PC-3 (cell line): ENCODE data around the gene HAO2. TPM values are rescaled to one million over a fixed set of nuclear protein-coding genes. Genes with fewer than 3 reads are reported as not detected.

ENCODE experiments used
- ATAC-seq: fragments of 200-7000 bp; cut with Tn5 transposase; 2 replicates; pipeline ENCODE4 v1.9.1; 2020; ENCODE audit warnings: mild to moderate bottlenecking, moderate library complexity
- BruUV-seq: library from RNA; stranded (reverse); fragments of 400-500 nt; replicated peaks from 2 replicates; lab custom pipeline; 2021; lab: Mats Ljungman, UMichigan
- CTCF ChIA-PET: fragments of 300-600 bp; sonication (Branson Sonifier 250); formaldehyde crosslinking; loops from one replicate; lab custom pipeline; 2022; ENCODE audit warnings: antibody characterized with exemption; lab: Charles Lee
- POLR2A ChIA-PET: fragments of 300-600 bp; sonication (Branson Sonifier 250); formaldehyde crosslinking; loops from one replicate; lab custom pipeline; 2022; ENCODE audit warnings: antibody characterized with exemption; ENCODE audit not compliant: unreplicated experiment; lab: Charles Lee
- DNase-seq: peaks from one replicate; pipeline ENCODE4 v3.0.0-alpha.2; 2015
- H2AFZ ChIP-seq: fragments of 300-600 bp; sonication (generic); 2 replicates; pipeline ENCODE4 v1.6.0; 2016; ENCODE audit warnings: antibody characterized with exemption, low read length
- H3F3A ChIP-seq: fragments of 300-600 bp; sonication (generic); one replicate; pipeline ENCODE4 v1.6.0; 2017; ENCODE audit warnings: antibody characterized with exemption, low read length, control low read depth, mild to moderate bottlenecking; ENCODE audit not compliant: unreplicated experiment
- H3K27ac ChIP-seq: fragments of 300-600 bp; sonication (generic); 2 replicates; pipeline ENCODE4 v1.5.1; 2016; ENCODE audit warnings: mild to moderate bottlenecking, low read length
- H3K27me3 ChIP-seq: fragments of 300-600 bp; sonication (generic); 2 replicates; pipeline ENCODE4 v1.6.1; 2016; ENCODE audit warnings: low read length, mixed read lengths
- H3K36me3 ChIP-seq: fragments of 300-600 bp; sonication (generic); 2 replicates; pipeline ENCODE4 v1.6.1; 2016; ENCODE audit warnings: low read depth, mixed run types, low read length, mixed read lengths
- H3K4me1 ChIP-seq: fragments of 300-600 bp; sonication (generic); 2 replicates; pipeline ENCODE4 v1.5.1; 2016; ENCODE audit warnings: low read length; ENCODE audit not compliant: insufficient read depth
- H3K4me2 ChIP-seq: fragments of 300-600 bp; sonication (generic); 2 replicates; pipeline ENCODE4 v1.6.0; 2016; ENCODE audit warnings: low read length
- H3K4me3 ChIP-seq: fragments of 300-600 bp; sonication (generic); 2 replicates; pipeline ENCODE4 v1.5.1; 2016; ENCODE audit warnings: mild to moderate bottlenecking, low read length, mixed read lengths
- H3K79me2 ChIP-seq: fragments of 300-600 bp; sonication (generic); 2 replicates; pipeline ENCODE4 v1.6.1; 2017; ENCODE audit warnings: low read length, mixed read lengths
- H3K9ac ChIP-seq: fragments of 300-600 bp; sonication (generic); 2 replicates; pipeline ENCODE4 v1.6.0; 2016; ENCODE audit warnings: mild to moderate bottlenecking, low read length
- H3K9me2 ChIP-seq: fragments of 300-600 bp; sonication (generic); replicated peaks from 2 replicates; pipeline ENCODE4 v1.6.1; 2016; ENCODE audit warnings: mixed run types, low read length, mixed read lengths
- H3K9me3 ChIP-seq: fragments of 300-600 bp; sonication (generic); 2 replicates; pipeline ENCODE4 v1.6.1; 2016; ENCODE audit warnings: low read length, mixed read lengths
- H4K20me1 ChIP-seq: fragments of 300-600 bp; sonication (generic); 2 replicates; pipeline ENCODE4 v1.6.1; 2016; ENCODE audit warnings: low read length, mixed read lengths
- CTCF ChIP-seq: fragments of 300-600 bp; sonication (generic); conservative IDR thresholded peaks from 2 replicates; pipeline ENCODE4 v1.5.1; 2017; ENCODE audit warnings: antibody characterized with exemption, low read depth, mild to moderate bottlenecking, low read length
- EZH2 ChIP-seq: fragments of 300-600 bp; sonication (generic); IDR thresholded peaks from one replicate; pipeline ENCODE4 v1.6.1; 2017; ENCODE audit warnings: antibody characterized with exemption, mild to moderate bottlenecking, low read length; ENCODE audit not compliant: unreplicated experiment
- EZH2phosphoT487 ChIP-seq: fragments of 300-600 bp; sonication (generic); IDR thresholded peaks from 2 replicates; pipeline ENCODE4 v1.6.1; 2018; ENCODE audit warnings: mild to moderate bottlenecking, antibody characterized with exemption, low read length, borderline replicate concordance
- intact Hi-C: fragments of 100-400 bp; cut with micrococcal nuclease; formaldehyde crosslinking; loops from 2 replicates; pipeline ENCODE4 v1.9.0; 2023
- total RNA-seq: library from RNA; depleted of rRNA; stranded (reverse); fragments of >200 nt; gene quantifications from 2 replicates; pipeline ENCODE4 v1.2.3, GENCODE V29; 2014

The HAO2 gene
- total RNA-seq, 1 experiment from 2014 or later = not detected

GRCh38 chr1:119361620-119362344 is 6.8 kb upstream of the HAO2 start:
- H3K4me2 ChIP-seq = no peak overlapping the region
- no peak overlapping the region for H2AFZ ChIP-seq
- DNase-seq (no peak), ATAC-seq (no peak)
- H3K36me3 ChIP-seq = no peaks in the 10 kb centered on the region
- intact Hi-C loops = loop anchor here (10.0 kb wide), 1 partner anchor 347 kb away; no protein-coding TSS in a partner anchor
- H3K79me2 ChIP-seq = no peaks in the 10 kb centered on the region
- H3K4me3 ChIP-seq = no peak overlapping the region
- no peaks in the 10 kb centered on the region for H3K9me2 ChIP-seq
- no peaks in the 10 kb centered on the region for H3K9me3 ChIP-seq
- peaks cover 23% of the 10 kb centered on the region for H3K27me3 ChIP-seq
- H3F3A ChIP-seq = no peaks in the 10 kb centered on the region
- POLR2A ChIA-PET = no interaction called here
- no peak for TF ChIP-seq EZH2phosphoT487
- TF ChIP-seq EZH2 = no peak
- no peak for TF ChIP-seq CTCF
- H3K9ac ChIP-seq = no peak overlapping the region
- CTCF ChIA-PET = no interaction called here
- no TSS peak for BruUV-seq
- no peaks in the 10 kb centered on the region for H4K20me1 ChIP-seq
- no peak overlapping the region for H3K27ac ChIP-seq
- H3K4me1 ChIP-seq = peaks cover 8% of the 10 kb centered on the region; the same call in 1 of the 2 replicates

GRCh38 chr1:119363162-119363561 is 5.4 kb upstream of the HAO2 start:
- Histone ChIP-seq H3K9ac (no peak overlapping the region), H3F3A (no peaks in the 10 kb centered on the region), H3K79me2 (no peaks in the 10 kb centered on the region), H3K27ac (no peak overlapping the region), H3K4me3 (no peak overlapping the region), H3K9me3 (no peaks in the 10 kb centered on the region), H3K4me2 (no peak overlapping the region), H3K9me2 (no peaks in the 10 kb centered on the region), H3K27me3 (peaks cover 23% of the 10 kb centered on the region), H3K36me3 (no peaks in the 10 kb centered on the region), H4K20me1 (no peaks in the 10 kb centered on the region), H3K4me1 (peaks cover 8% of the 10 kb centered on the region; the same call in 1 of the 2 replicates), H2AFZ (no peak overlapping the region)
- no TSS peak for BruUV-seq
- ATAC-seq = no peak
- intact Hi-C loops = loop anchor here (10.0 kb wide), 1 partner anchor 348 kb away; no protein-coding TSS in a partner anchor
- CTCF ChIA-PET = no interaction called here
- POLR2A ChIA-PET = no interaction called here
- no peak for DNase-seq
- TF ChIP-seq EZH2phosphoT487 = no peak
- TF ChIP-seq CTCF = no peak
- TF ChIP-seq EZH2 = no peak

GRCh38 chr1:119364640-119365039 is 3.9 kb upstream of the HAO2 start:
- H3K79me2 ChIP-seq = no peaks in the 10 kb centered on the region
- peak; percentile 66 for DNase-seq
- no peak overlapping the region for H3K9ac ChIP-seq
- TF ChIP-seq EZH2 (no peak), EZH2phosphoT487 (no peak), CTCF (no peak)
- H2AFZ ChIP-seq = no peak overlapping the region
- H3K36me3 ChIP-seq = no peaks in the 10 kb centered on the region
- no peaks in the 10 kb centered on the region for H3K9me3 ChIP-seq
- H3K4me3 ChIP-seq = no peak overlapping the region
- no TSS peak for BruUV-seq
- ChIA-PET CTCF (no interaction called here), POLR2A (no interaction called here)
- no peaks in the 10 kb centered on the region for H3F3A ChIP-seq
- no peaks in the 10 kb centered on the region for H4K20me1 ChIP-seq
- H3K4me1 ChIP-seq = peaks cover 8% of the 10 kb centered on the region; the same call in 1 of the 2 replicates
- intact Hi-C loops = loop anchor here (5.0 to 10.0 kb wide), 2 partner anchors 222 to 350 kb away; partner anchors contain the start of gene WARS2
- no peak overlapping the region for H3K27ac ChIP-seq
- H3K27me3 ChIP-seq = peaks cover 27% of the 10 kb centered on the region
- H3K4me2 ChIP-seq = no peak overlapping the region
- no peaks in the 10 kb centered on the region for H3K9me2 ChIP-seq
- ATAC-seq = peak; percentile 87
